Measurements from ENCODE around the gene RCVRN. TPM values are rescaled to one million over a fixed set of nuclear protein-coding genes. Genes with fewer than 3 reads are reported as not detected.

Gene RCVRN
- total RNA-seq, 1 experiment from 2014 or later = not detected

DNA sequence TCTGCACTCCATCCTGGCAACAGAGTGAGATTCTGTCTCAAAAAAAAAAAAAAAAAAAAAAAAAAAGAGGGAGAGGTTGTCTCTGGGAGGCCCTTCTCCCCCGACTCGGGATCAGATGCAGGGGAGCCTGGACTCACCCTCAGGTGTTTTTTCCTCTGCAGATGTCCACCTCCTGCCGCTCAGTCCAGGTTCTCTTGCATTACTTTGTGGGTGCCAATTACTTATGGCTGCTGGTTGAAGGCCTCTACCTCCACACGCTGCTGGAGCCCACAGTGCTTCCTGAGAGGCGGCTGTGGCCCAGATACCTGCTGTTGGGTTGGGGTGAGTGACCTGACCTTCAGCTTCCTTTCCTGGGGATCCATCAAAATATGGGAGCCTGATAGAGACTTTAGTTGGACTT lies 45.3 kb downstream of the RCVRN start:
- Mint-ChIP-seq H3K4me3 (ENCODE audit: unreplicated experiment) (no peak overlapping the region), H3K36me3 (ENCODE audit: insufficient read depth, unreplicated experiment) (no peaks in the 10 kb centered on the region), H3K27ac (ENCODE audit: low read depth, unreplicated experiment) (no peak overlapping the region), H3K4me1 (ENCODE audit: insufficient read depth, unreplicated experiment) (no peaks in the 10 kb centered on the region), H3K9me3 (ENCODE audit: unreplicated experiment) (peaks cover 19% of the 10 kb centered on the region), H3K27me3 (ENCODE audit: insufficient read depth, unreplicated experiment) (no peaks in the 10 kb centered on the region)
- BruUV-seq (replicated peaks) = no TSS peak
- TF ChIP-seq, protein P1, sequence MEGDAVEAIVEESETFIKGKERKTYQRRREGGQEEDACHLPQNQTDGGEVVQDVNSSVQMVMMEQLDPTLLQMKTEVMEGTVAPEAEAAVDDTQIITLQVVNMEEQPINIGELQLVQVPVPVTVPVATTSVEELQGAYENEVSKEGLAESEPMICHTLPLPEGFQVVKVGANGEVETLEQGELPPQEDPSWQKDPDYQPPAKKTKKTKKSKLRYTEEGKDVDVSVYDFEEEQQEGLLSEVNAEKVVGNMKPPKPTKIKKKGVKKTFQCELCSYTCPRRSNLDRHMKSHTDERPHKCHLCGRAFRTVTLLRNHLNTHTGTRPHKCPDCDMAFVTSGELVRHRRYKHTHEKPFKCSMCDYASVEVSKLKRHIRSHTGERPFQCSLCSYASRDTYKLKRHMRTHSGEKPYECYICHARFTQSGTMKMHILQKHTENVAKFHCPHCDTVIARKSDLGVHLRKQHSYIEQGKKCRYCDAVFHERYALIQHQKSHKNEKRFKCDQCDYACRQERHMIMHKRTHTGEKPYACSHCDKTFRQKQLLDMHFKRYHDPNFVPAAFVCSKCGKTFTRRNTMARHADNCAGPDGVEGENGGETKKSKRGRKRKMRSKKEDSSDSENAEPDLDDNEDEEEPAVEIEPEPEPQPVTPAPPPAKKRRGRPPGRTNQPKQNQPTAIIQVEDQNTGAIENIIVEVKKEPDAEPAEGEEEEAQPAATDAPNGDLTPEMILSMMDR (IDR thresholded peaks at IDR 0.05; ENCODE audit: unreplicated experiment) = no peak
- intact Hi-C loops (cut with micrococcal nuclease) = no loop called here
- ChIA-PET CTCF (interaction anchor here (0.6 kb wide), 1 partner anchor 9 kb away, joined by 4 read pairs; no protein-coding TSS in a partner anchor), POLR2A (no interaction called here)
- DNase-seq (ENCODE audit: unreplicated experiment) = no peak

DNA sequence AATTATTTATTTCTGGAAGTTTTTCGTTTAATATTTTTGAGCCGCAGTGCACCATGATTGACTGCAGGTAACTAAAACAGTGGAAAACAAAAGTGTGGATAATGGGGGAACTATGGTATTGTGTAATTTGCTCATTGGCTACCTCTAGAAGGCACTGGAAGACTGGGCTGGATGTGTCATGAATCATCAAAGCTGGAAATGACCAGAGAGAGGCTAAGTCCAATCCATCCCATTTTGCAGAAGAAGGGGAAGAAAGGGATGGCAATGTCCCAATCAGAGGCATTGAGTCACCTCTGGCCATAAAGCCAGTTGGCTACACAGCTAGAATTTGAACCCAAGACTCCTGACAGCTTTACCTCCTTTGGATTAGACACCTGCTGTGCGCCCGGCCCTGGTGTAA lies 50.0 kb downstream of the RCVRN start:
- TF ChIP-seq, protein P1 (IDR thresholded peaks at IDR 0.05; ENCODE audit: unreplicated experiment) = no peak
- ChIA-PET CTCF (interaction anchor here (0.6 kb wide), 1 partner anchor 1850 kb away, joined by 3 read pairs; no protein-coding TSS in a partner anchor), POLR2A (no interaction called here)
- H3K4me3 Mint-ChIP-seq (ENCODE audit: unreplicated experiment) = no peak overlapping the region
- no peaks in the 10 kb centered on the region for H3K36me3 Mint-ChIP-seq (ENCODE audit: insufficient read depth, unreplicated experiment)
- H3K4me1 Mint-ChIP-seq (ENCODE audit: insufficient read depth, unreplicated experiment) = no peaks in the 10 kb centered on the region
- intact Hi-C loops (cut with micrococcal nuclease) = no loop called here
- H3K9me3 Mint-ChIP-seq (ENCODE audit: unreplicated experiment) = peaks cover 12% of the 10 kb centered on the region
- no peaks in the 10 kb centered on the region for H3K27me3 Mint-ChIP-seq (ENCODE audit: insufficient read depth, unreplicated experiment)
- no TSS peak for BruUV-seq (replicated peaks)
- no peak for DNase-seq (ENCODE audit: unreplicated experiment)
- H3K27ac Mint-ChIP-seq (ENCODE audit: low read depth, unreplicated experiment) = no peak overlapping the region

DNA sequence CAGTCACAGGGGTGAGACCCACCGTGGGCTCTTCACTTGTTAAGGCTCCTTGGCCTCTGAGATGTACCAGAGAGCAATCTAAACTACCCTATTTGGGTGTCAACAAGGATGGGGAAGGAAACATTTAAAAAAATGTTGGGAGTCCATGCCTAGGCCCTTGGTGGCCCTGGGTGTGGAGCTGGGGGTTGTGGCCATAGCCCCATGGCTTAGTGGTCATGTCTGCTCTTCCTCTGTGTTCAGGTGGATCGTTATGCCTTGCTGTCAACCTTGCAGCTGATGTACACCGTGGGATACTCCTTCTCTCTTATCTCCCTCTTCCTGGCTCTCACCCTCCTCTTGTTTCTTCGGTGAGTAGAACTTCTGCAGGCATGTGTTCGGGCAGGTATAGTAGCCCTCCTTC lies 50.8 kb downstream of the RCVRN start:
- no peak for DNase-seq (ENCODE audit: unreplicated experiment)
- no peak overlapping the region for H3K27ac Mint-ChIP-seq (ENCODE audit: low read depth, unreplicated experiment)
- no peak overlapping the region for H3K4me3 Mint-ChIP-seq (ENCODE audit: unreplicated experiment)
- POLR2A ChIA-PET = no interaction called here
- no peaks in the 10 kb centered on the region for H3K36me3 Mint-ChIP-seq (ENCODE audit: insufficient read depth, unreplicated experiment)
- peaks cover 12% of the 10 kb centered on the region for H3K9me3 Mint-ChIP-seq (ENCODE audit: unreplicated experiment)
- no peaks in the 10 kb centered on the region for H3K27me3 Mint-ChIP-seq (ENCODE audit: insufficient read depth, unreplicated experiment)
- TF ChIP-seq, protein P1 (IDR thresholded peaks at IDR 0.05; ENCODE audit: unreplicated experiment) = no peak
- CTCF ChIA-PET = no interaction called here
- no peaks in the 10 kb centered on the region for H3K4me1 Mint-ChIP-seq (ENCODE audit: insufficient read depth, unreplicated experiment)
- intact Hi-C loops (cut with micrococcal nuclease) = no loop called here
- no TSS peak for BruUV-seq (replicated peaks)

DNA sequence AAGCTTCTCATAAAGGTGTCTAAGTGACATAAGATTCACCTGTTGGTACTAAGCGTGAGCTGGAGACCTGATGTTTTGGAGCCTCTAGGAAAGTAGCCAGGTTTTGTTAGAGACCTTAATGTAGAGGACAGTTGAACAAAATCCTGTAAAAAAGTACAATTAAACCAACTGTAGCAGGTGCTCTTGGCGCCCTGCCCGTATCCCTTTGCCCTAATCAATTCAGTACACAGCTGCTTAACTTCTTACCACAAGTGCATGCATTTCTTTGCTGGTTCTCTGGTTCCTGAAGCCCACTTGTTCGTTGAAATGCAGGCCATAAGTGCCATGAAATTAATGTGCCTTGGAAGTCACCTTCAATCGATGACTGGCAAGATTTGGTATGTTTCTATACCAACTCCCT lies 54.9 kb downstream of the RCVRN start:
- TF ChIP-seq, protein P1 (IDR thresholded peaks at IDR 0.05; ENCODE audit: unreplicated experiment) = no peak
- intact Hi-C loops (cut with micrococcal nuclease) = no loop called here
- no peaks in the 10 kb centered on the region for H3K27me3 Mint-ChIP-seq (ENCODE audit: insufficient read depth, unreplicated experiment)
- ChIA-PET POLR2A (no interaction called here), CTCF (interaction anchor here (0.6 to 0.8 kb wide), 3 partner anchors 10 to 1254 kb away, joined by 3 to 4 read pairs (median 4); no protein-coding TSS in a partner anchor)
- H3K4me3 Mint-ChIP-seq (ENCODE audit: unreplicated experiment) = no peak overlapping the region
- H3K27ac Mint-ChIP-seq (ENCODE audit: low read depth, unreplicated experiment) = no peak overlapping the region
- H3K9me3 Mint-ChIP-seq (ENCODE audit: unreplicated experiment) = peaks cover 12% of the 10 kb centered on the region
- no peaks in the 10 kb centered on the region for H3K4me1 Mint-ChIP-seq (ENCODE audit: insufficient read depth, unreplicated experiment)
- no peaks in the 10 kb centered on the region for H3K36me3 Mint-ChIP-seq (ENCODE audit: insufficient read depth, unreplicated experiment)
- DNase-seq (ENCODE audit: unreplicated experiment) = no peak
- BruUV-seq (replicated peaks) = no TSS peak

Other genes with a start within 250 kb of the RCVRN start
- gene DHRS7C, start 113.7 kb downstream of the RCVRN start, total RNA-seq (2022) = not detected in 2 replicates
- not detected in 2 replicates for gene GSG1L2, start 83.2 kb downstream of the RCVRN start, total RNA-seq (2022)
- gene GLP2R, start 79.3 kb downstream of the RCVRN start, total RNA-seq (2022) = 0.09 TPM in 1 of 2 replicates, not detected in the other